ENCODE data around the gene IL18RAP. TPM values are rescaled to one million over a fixed set of nuclear protein-coding genes. Genes with fewer than 3 reads are reported as not detected.

Gene IL18RAP
- total and polyA plus RNA-seq, 9 donors: 0.10 to 0.77 (median 0.33) TPM

DNA sequence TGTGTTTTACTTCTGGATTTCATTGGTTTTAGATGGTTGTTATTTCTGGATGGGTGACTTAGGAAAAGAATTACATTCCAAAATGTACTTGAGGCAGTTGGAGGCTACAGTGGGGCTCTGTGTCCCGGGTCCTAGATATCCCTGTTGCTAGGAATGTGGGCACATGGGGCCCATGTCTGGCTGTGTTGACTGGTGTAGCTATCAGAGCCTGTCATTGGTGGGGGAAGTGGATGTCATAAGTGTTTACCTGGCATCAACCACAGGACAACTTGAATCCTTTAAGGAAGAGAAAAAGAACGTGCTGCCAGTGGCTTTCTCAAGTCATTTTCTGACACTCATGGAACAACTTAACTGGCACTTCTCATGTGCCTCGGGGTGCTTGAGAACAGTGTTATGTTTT lies 37.0 kb upstream of the IL18RAP start:
- Histone ChIP-seq H3K27me3 (no peaks in the 10 kb centered on the region), H3K36me3 (no peaks in the 10 kb centered on the region), H3K27ac (no peak overlapping the region), H3K9me3 (no peaks in the 10 kb centered on the region), H3K4me3 (no peak overlapping the region), H3K4me1 (ENCODE audit: insufficient read depth) (no peaks in the 10 kb centered on the region)
- 75 to 87% (median 80%) methylated on average over 3 of the region's 3 CpGs for WGBS, 3 donors
- DNase-seq: no peak
- intact Hi-C loops (cut with DNase I): no loop called here
- TF ChIP-seq POLR2A (IDR thresholded peaks at IDR 0.05) (no peak), EP300 (IDR thresholded peaks at IDR 0.05) (no peak)
- TF ChIP-seq, protein P1, sequence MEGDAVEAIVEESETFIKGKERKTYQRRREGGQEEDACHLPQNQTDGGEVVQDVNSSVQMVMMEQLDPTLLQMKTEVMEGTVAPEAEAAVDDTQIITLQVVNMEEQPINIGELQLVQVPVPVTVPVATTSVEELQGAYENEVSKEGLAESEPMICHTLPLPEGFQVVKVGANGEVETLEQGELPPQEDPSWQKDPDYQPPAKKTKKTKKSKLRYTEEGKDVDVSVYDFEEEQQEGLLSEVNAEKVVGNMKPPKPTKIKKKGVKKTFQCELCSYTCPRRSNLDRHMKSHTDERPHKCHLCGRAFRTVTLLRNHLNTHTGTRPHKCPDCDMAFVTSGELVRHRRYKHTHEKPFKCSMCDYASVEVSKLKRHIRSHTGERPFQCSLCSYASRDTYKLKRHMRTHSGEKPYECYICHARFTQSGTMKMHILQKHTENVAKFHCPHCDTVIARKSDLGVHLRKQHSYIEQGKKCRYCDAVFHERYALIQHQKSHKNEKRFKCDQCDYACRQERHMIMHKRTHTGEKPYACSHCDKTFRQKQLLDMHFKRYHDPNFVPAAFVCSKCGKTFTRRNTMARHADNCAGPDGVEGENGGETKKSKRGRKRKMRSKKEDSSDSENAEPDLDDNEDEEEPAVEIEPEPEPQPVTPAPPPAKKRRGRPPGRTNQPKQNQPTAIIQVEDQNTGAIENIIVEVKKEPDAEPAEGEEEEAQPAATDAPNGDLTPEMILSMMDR (IDR thresholded peaks at IDR 0.05): no peak

DNA sequence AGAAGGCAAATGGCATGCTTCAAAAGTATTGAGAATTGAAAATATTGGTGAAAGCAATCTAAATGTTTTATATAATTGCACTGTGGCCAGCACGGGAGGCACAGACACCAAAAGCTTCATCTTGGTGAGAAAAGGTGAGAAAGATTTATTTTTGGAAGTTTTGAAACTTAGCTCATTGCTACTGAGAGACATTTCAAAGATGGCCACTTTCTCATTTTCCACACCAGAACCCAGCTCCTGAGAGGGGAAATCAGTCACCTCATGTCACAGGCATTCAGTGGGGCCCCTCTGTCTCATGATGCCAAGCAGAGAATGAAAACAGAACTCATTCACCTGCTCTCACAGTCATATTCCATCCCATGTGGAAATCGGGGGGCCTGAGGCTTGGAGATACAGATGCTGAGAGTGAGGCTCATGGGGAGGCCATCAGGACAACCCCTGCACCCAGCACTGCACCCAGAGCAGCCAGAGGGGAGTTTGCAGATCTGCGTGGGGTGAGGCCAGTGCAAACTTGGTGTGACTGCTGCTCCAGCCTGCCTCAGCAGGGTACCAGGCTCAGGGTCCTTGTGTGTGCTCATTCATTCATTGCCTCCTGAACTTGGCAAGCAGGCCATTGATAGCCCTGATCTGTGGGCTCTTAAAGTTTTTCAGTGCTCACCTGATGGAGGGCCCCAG lies 36.0 kb upstream of the IL18RAP start:
- Histone ChIP-seq H3K36me3 (no peaks in the 10 kb centered on the region), H3K27ac (no peak overlapping the region), H3K4me1 (ENCODE audit: insufficient read depth) (no peaks in the 10 kb centered on the region), H3K9me3 (no peaks in the 10 kb centered on the region), H3K27me3 (no peaks in the 10 kb centered on the region), H3K4me3 (no peak overlapping the region)
- DNase-seq: no peak
- intact Hi-C loops (cut with DNase I): no loop called here
- 77 to 87% (median 80%) methylated on average over 3 of the region's 3 CpGs for WGBS, 3 donors
- TF ChIP-seq EP300 (IDR thresholded peaks at IDR 0.05) (no peak), POLR2A (IDR thresholded peaks at IDR 0.05) (no peak)
- TF ChIP-seq, protein P1 (IDR thresholded peaks at IDR 0.05): no peak

DNA sequence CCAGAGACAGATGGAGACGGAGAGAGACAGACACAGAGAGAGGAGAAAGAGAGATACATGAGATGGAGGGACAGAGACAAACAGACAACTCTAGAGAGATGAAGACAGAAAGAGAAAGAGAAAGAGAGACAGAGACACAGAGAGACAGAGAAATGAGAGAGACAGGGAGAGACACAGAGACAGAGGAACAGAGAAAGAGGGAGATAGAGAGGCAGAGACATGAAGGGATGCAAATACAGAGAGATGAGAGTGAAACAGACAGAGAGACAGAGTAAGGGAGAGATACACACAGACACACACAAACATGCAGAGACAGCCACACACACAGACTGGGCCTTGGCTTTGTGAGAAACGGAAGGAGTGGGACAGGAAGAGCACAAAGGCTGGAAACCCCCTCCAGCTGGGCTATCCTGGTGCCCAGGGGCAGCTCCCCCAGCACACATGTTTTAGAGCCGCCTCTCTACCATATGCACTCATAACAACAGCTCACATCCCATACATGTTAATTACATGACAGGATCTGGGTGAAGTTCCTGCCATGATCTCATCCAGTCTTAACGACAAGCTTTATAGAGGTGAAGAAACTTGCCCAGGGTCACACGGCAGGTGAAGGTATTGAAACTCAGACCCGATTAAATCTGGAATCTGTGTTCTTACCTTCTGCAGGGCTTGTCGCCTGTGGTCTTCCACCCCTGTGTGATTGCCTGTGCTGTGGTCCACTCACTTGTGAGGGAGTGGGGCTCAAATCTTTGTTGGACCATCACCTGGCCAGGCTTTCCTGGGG lies 35.0 kb upstream of the IL18RAP start:
- intact Hi-C loops (cut with DNase I): no loop called here
- no peak for DNase-seq
- no peak overlapping the region for H3K27ac ChIP-seq
- H3K36me3 ChIP-seq: no peaks in the 10 kb centered on the region
- H3K4me1 ChIP-seq (ENCODE audit: insufficient read depth): no peaks in the 10 kb centered on the region
- H3K9me3 ChIP-seq: no peaks in the 10 kb centered on the region
- no peak for TF ChIP-seq POLR2A (IDR thresholded peaks at IDR 0.05)
- TF ChIP-seq, protein P1 (IDR thresholded peaks at IDR 0.05): no peak
- no peak for TF ChIP-seq EP300 (IDR thresholded peaks at IDR 0.05)
- no peaks in the 10 kb centered on the region for H3K27me3 ChIP-seq
- WGBS, 3 donors: 78 to 89% (median 89%) methylated on average over 7 of the region's 7 CpGs
- no peak overlapping the region for H3K4me3 ChIP-seq

DNA sequence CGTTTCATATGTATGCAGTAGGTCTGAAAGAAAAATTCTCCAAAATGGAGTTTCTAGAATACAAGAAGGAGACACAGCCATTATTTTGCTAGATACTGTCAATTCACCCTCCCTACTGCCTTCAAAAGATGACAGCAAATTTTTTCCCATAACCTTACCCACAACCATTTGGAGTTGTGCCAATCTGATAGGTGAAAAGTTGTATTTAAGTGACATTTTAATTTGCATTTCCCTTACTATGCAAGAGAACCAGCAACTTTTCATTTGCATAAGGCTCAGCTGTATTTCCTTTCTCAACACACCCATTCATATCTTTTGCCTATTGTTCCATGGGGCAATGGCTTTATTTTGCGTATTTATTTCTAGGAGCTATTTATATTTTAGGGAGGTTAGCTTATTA lies 31.4 kb upstream of the IL18RAP start:
- TF ChIP-seq, protein P1 (IDR thresholded peaks at IDR 0.05): no peak
- TF ChIP-seq EP300 (IDR thresholded peaks at IDR 0.05) (no peak), POLR2A (IDR thresholded peaks at IDR 0.05) (no peak)
- no peaks in the 10 kb centered on the region for H3K36me3 ChIP-seq
- H3K4me3 ChIP-seq: no peak overlapping the region
- WGBS, 3 donors: 60 to 76% (median 61%) methylated on average over 2 of the region's 2 CpGs
- no peaks in the 10 kb centered on the region for H3K27me3 ChIP-seq
- H3K27ac ChIP-seq: no peak overlapping the region
- no peaks in the 10 kb centered on the region for H3K4me1 ChIP-seq (ENCODE audit: insufficient read depth)
- H3K9me3 ChIP-seq: no peaks in the 10 kb centered on the region
- intact Hi-C loops (cut with DNase I): no loop called here
- no peak for DNase-seq
